ENCODE results near the gene PLD3.
A peak's percentile ranks its signal among the peaks of the same experiment; 100 is the strongest.

DNA sequence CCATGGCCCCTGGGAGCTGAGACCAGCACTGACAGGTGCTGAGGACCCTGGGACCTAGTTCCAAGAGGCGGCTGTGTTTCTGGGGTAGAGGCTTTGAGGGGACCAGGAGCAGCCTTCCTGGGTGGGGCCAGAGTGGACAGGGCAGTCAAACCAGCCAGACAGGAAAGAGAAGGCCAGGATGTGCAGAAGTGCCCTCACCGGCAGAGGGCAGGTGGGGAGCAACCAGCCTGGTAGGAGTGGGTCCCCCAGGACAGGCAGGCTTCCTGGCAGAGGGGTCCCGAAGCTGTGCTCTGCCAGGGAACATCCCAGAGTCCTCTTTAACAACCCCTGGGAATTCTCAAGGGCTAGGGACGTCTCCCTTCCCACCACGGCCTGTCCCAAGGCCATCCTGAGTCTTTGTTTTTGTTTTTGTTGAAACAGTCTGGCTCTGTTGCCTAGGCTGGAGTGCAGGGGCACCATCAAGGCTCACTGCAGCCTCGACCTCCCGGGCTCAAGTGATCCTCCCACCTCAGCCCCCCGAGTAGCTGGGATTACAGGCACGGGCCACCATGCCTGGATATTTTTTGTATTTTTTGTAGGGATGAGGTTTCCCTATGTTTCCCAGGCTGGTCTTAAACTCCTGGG, 44.5 kb downstream of the PLD3 start:
- TF ChIP-seq, protein P1, sequence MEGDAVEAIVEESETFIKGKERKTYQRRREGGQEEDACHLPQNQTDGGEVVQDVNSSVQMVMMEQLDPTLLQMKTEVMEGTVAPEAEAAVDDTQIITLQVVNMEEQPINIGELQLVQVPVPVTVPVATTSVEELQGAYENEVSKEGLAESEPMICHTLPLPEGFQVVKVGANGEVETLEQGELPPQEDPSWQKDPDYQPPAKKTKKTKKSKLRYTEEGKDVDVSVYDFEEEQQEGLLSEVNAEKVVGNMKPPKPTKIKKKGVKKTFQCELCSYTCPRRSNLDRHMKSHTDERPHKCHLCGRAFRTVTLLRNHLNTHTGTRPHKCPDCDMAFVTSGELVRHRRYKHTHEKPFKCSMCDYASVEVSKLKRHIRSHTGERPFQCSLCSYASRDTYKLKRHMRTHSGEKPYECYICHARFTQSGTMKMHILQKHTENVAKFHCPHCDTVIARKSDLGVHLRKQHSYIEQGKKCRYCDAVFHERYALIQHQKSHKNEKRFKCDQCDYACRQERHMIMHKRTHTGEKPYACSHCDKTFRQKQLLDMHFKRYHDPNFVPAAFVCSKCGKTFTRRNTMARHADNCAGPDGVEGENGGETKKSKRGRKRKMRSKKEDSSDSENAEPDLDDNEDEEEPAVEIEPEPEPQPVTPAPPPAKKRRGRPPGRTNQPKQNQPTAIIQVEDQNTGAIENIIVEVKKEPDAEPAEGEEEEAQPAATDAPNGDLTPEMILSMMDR (IDR thresholded peaks at IDR 0.05), result peak in 4 of 7 experiments; percentile 15 to 36 (median 20)
- no peak for TF ChIP-seq POLR2A (IDR thresholded peaks at IDR 0.05)

All from body of pancreas (tissue), 4 donors.